Measurements from ENCODE around the gene SHOC1.

Gene SHOC1

GRCh38 chr9:111836311-111836710, 41.6 kb upstream of the SHOC1 start:
- no peak overlapping the region for H3K4me3 ChIP-seq (replicated peaks; ENCODE audit: low read depth, low read length)
- TF ChIP-seq CTCF (IDR thresholded peaks at IDR 0.05; ENCODE audit: low read depth, low read length, missing control alignments), result no peak
- DNase-seq (ENCODE audit: extremely low read depth, low read depth), result peak; percentile 31

GRCh38 chr9:111833941-111834340, 39.2 kb upstream of the SHOC1 start:
- no peak for DNase-seq (ENCODE audit: extremely low read depth, low read depth)
- no peak overlapping the region for H3K4me3 ChIP-seq (replicated peaks; ENCODE audit: low read depth, low read length)
- TF ChIP-seq CTCF (IDR thresholded peaks at IDR 0.05; ENCODE audit: low read depth, low read length, missing control alignments), result no peak

- H3K4me3 ChIP-seq (replicated peaks; ENCODE audit: low read depth, low read length), result no peak overlapping the region
- no peak for DNase-seq (ENCODE audit: extremely low read depth, low read depth)
- no peak for TF ChIP-seq CTCF (IDR thresholded peaks at IDR 0.05; ENCODE audit: low read depth, low read length, missing control alignments)
These were observed 37.7 kb upstream of the SHOC1 start for GRCh38 chr9:111832449-111832848.

GRCh38 chr9:111831371-111832108, 36.8 kb upstream of the SHOC1 start:
- TF ChIP-seq CTCF (IDR thresholded peaks at IDR 0.05; ENCODE audit: low read depth, low read length, missing control alignments), result no peak
- H3K4me3 ChIP-seq (replicated peaks; ENCODE audit: low read depth, low read length), result no peak overlapping the region
- DNase-seq (ENCODE audit: extremely low read depth, low read depth), result no peak

- no peak for DNase-seq (ENCODE audit: extremely low read depth, low read depth)
- no peak for TF ChIP-seq CTCF (IDR thresholded peaks at IDR 0.05; ENCODE audit: low read depth, low read length, missing control alignments)
- H3K4me3 ChIP-seq (replicated peaks; ENCODE audit: low read depth, low read length), result no peak overlapping the region
These were observed 33.5 kb upstream of the SHOC1 start for GRCh38 chr9:111828193-111828592.

- no peak overlapping the region for H3K4me3 ChIP-seq (replicated peaks; ENCODE audit: low read depth, low read length)
- DNase-seq (ENCODE audit: extremely low read depth, low read depth), result no peak
- TF ChIP-seq CTCF (IDR thresholded peaks at IDR 0.05; ENCODE audit: low read depth, low read length, missing control alignments), result no peak
These were observed 30.9 kb upstream of the SHOC1 start for GRCh38 chr9:111825468-111826145.
